K562 (cell line): ENCODE results near the gene GPR149. TPM values are rescaled to one million over a fixed set of nuclear protein-coding genes. Genes with fewer than 3 reads are reported as not detected.

ENCODE experiments used
- ATAC-seq: fragments of 200-7000 bp; cut with Tn5 transposase; 3 replicates; pipeline ENCODE4 v1.9.1; 2020; ENCODE audit warnings: moderate library complexity
- BruUV-seq: library from RNA; stranded (reverse); fragments of 400-500 nt; replicated peaks from 2 replicates; lab custom pipeline; 2021; lab: Mats Ljungman, UMichigan
- CTCF ChIA-PET: fragments of 300-600 bp; formaldehyde crosslinking; extraction: SDS; loops from one replicate; lab custom pipeline; 2021; ENCODE audit warnings: low intra/inter-chr PET ratio; lab: Yijun Ruan, JAX
- POLR2A ChIA-PET: fragments of 300-600, 350-650 bp; sonication (Branson Sonifier 250); formaldehyde crosslinking; extraction: SDS; loops from one replicate; lab custom pipeline; 2021; ENCODE audit warnings: antibody characterized with exemption, inconsistent platforms; lab: Yijun Ruan, JAX
- DNase-seq, 4 experiments: peaks; one replicate each; pipeline versions ENCODE4 v3.0.0 to v3.0.0-alpha.2; 2011 to 2018; ENCODE audit warnings: low spot score in 3 of 4, mixed read lengths in 3 of 4; ENCODE audit errors: extremely low read depth in 1 of 4
- FAIRE-seq: peaks from 2 replicates; lab custom pipeline; 2011; peaks lifted over from hg19 to GRCh38; lab: Jason Lieb, UNC
- H2AFZ ChIP-seq: 2 replicates; pipeline ENCODE4 v1.6.0; 2011; ENCODE audit warnings: low read depth, low read length, control low read depth, inconsistent platforms
- H3K27ac ChIP-seq: fragments of 200-600 bp; 3 replicates; pipeline ENCODE4 v1.8.0; 2011; ENCODE audit warnings: low read depth, mild to moderate bottlenecking, control low read depth, inconsistent platforms, low read length, moderate library complexity, mixed read lengths; ENCODE audit errors: extremely low read depth
- H3K27me3 ChIP-seq, 2 experiments: fragments of 300-600 bp in 1 of 2; 2 replicates in 1 of 2; 3 replicates in 1 of 2; pipeline versions ENCODE4 v1.6.0 to v1.8.0; 2011; ENCODE audit warnings: inconsistent platforms in 2 of 2, low read length in 2 of 2, mild to moderate bottlenecking in 1 of 2, mixed read lengths in 1 of 2, moderate library complexity in 1 of 2; ENCODE audit not compliant: control insufficient read depth in 2 of 2, insufficient read depth in 2 of 2
- H3K36me3 ChIP-seq: fragments of 300-600 bp; 3 replicates; pipeline ENCODE4 v1.8.0; 2011; ENCODE audit warnings: mild to moderate bottlenecking, low read length, inconsistent platforms; ENCODE audit not compliant: control insufficient read depth, insufficient read depth
- H3K4me1 ChIP-seq, 2 experiments: fragments of 200-600 bp in 1 of 2; replicated peaks in 1 of 2; 2 replicates in 1 of 2; 3 replicates in 1 of 2; pipeline versions ENCODE4 v1.5.1 to v1.8.0; 2011; ENCODE audit warnings: inconsistent platforms in 2 of 2, low read length in 2 of 2, mild to moderate bottlenecking in 1 of 2, mixed read lengths in 1 of 2, moderate library complexity in 1 of 2; ENCODE audit not compliant: control insufficient read depth in 2 of 2, insufficient read depth in 2 of 2
- H3K4me2 ChIP-seq: 2 replicates; pipeline ENCODE4 v1.6.1; 2011; ENCODE audit warnings: low read length, control low read depth, inconsistent platforms, mixed read lengths; ENCODE audit not compliant: insufficient read depth
- H3K4me3 ChIP-seq: fragments of 200-600 bp; sonication (generic), shearing (Covaris generic); 2 replicates; pipeline ENCODE4 v1.5.1; 2016; ENCODE audit warnings: control low read depth, inconsistent platforms
- H3K79me2 ChIP-seq: fragments of 200-600 bp; 3 replicates; pipeline ENCODE4 v1.8.0; 2011; ENCODE audit warnings: low read length, inconsistent platforms; ENCODE audit not compliant: control insufficient read depth, insufficient read depth
- H3K9ac ChIP-seq, 2 experiments: 2 replicates each; pipeline versions ENCODE4 v1.6.0 to v1.6.1; 2011; ENCODE audit warnings: low read depth in 2 of 2, low read length in 2 of 2, control low read depth in 1 of 2, inconsistent platforms in 1 of 2, mild to moderate bottlenecking in 1 of 2, mixed read lengths in 1 of 2; ENCODE audit not compliant: insufficient read depth in 1 of 2
- H3K9me1 ChIP-seq: one replicate; pipeline ENCODE4 v1.6.0; 2011; ENCODE audit warnings: inconsistent platforms, mild to moderate bottlenecking, low read length, moderate library complexity; ENCODE audit not compliant: control insufficient read depth, insufficient read depth
- H3K9me3 ChIP-seq: replicated peaks from 2 replicates; pipeline ENCODE4 v1.5.1; 2011; ENCODE audit warnings: low read depth, low read length, inconsistent platforms; ENCODE audit not compliant: control insufficient read depth, insufficient read depth
- H4K20me1 ChIP-seq: replicated peaks from 2 replicates; pipeline ENCODE4 v1.6.1; 2011; ENCODE audit warnings: low read length, inconsistent platforms, mixed read lengths; ENCODE audit not compliant: control insufficient read depth, insufficient read depth
- LEF1 ChIP-seq: fragments of 450-650 bp; IDR thresholded peaks from 2 replicates; pipeline ENCODE4 v1.6.1; 2016; ENCODE audit warnings: mild to moderate bottlenecking
- REST ChIP-seq, 2 experiments: fragments of 450-650 bp; formaldehyde crosslinking in 1 of 2; IDR thresholded peaks; 2 replicates each; pipeline versions ENCODE4 v1.4.0 to v1.6.1; 2014 to 2020; ENCODE audit warnings: mild to moderate bottlenecking in 2 of 2, borderline replicate concordance in 1 of 2, low read depth in 1 of 2
- SRSF3 ChIP-seq: fragments of 200-400 bp; formaldehyde crosslinking; IDR thresholded peaks from 2 replicates; pipeline ENCODE4 v1.6.1; 2016; ENCODE audit warnings: mild to moderate bottlenecking, low read length, moderate library complexity; ENCODE audit not compliant: insufficient read depth
- ZFP1 ChIP-seq: fragments of 450-650 bp; formaldehyde crosslinking; IDR thresholded peaks from 2 replicates; pipeline ENCODE4 v1.4.0; 2020; ENCODE audit warnings: mild to moderate bottlenecking, mixed read lengths
- ZNF224 ChIP-seq: sonication (generic); formaldehyde crosslinking; IDR thresholded peaks from 2 replicates; pipeline ENCODE4 v1.8.0; 2022; ENCODE audit warnings: mild to moderate bottlenecking, missing genetic modification reagents
- WGBS: fragments of 100-300 bp; shearing (Covaris generic); methylation state at CpG from one replicate; pipeline ENCODE4 v1.1.6; 2016; ENCODE audit warnings: low coverage, mixed read lengths; ENCODE audit not compliant: insufficient coverage; ENCODE audit errors: missing lambda C conversion rate; 5-methylcytosine and 5-hydroxymethylcytosine counted together
- in situ Hi-C: fragments of 300-500 bp; cut with MboI; formaldehyde crosslinking; loops from 4 replicates; pipeline ENCODE4 v1.15.0; 2018; ENCODE audit warnings: inconsistent platforms, mixed read lengths
- intact Hi-C: fragments of 100-400 bp; cut with micrococcal nuclease; formaldehyde crosslinking; loops from 2 replicates; pipeline ENCODE4 v1.14.2; 2022
- polyA plus RNA-seq, 8 experiments: library from polyadenylated mRNA; depleted of rRNA in 4 of 8; stranded (reverse) in 5 of 8; unstranded in 3 of 8; fragments of >200 nt; fragmentation: Nextera tagmentation in 2 of 8; fragmentation: Illumina TruSeq in 1 of 8; extraction: Ambion mirVana in 2 of 8; extraction: Trizol in 1 of 8; gene quantifications; 2 replicates each; pipeline versions ENCODE4 v1.2.1 to v1.2.3, GENCODE V29; 2011 to 2014; ENCODE audit warnings: inconsistent platforms in 1 of 8, missing spikeins in 1 of 8
- total RNA-seq, 7 experiments: library from RNA; depleted of rRNA in 6 of 7; stranded (reverse); fragments of >200 nt in 6 of 7; fragmentation: Illumina TruSeq in 2 of 7; extraction: Trizol in 2 of 7; gene quantifications; 2 replicates each; pipeline versions ENCODE4 v1.2.1 to v1.2.3, GENCODE V29; 2011 to 2021; ENCODE audit warnings: low replicate concordance in 1 of 7
- TF ChIP-seq, protein P1 (sequence below): fragments of 250-450 bp; sonication (Bioruptor Pico); IDR thresholded peaks from 2 replicates; pipeline ENCODE4 v1.8.0; 2021; ENCODE audit warnings: moderate library complexity, mild to moderate bottlenecking, inconsistent platforms
- TF ChIP-seq, protein P2 (sequence below): fragments of 450-650 bp; IDR thresholded peaks from 2 replicates; pipeline ENCODE4 v1.7.1; 2018; ENCODE audit warnings: mild to moderate bottlenecking, low read depth; ENCODE audit not compliant: partially characterized antibody

Gene GPR149
- total and polyA plus RNA-seq, 9 of the 15 experiments (the other 6 are each of a cell fraction or from before 2014, with no cell fraction given) = not detected

GRCh38 chr3:154398084-154398967, 31.7 kb downstream of the GPR149 start:
- H3K4me1 ChIP-seq = no peaks in the 10 kb centered on the region
- CTCF ChIA-PET = no interaction called here
- 0% methylated on average over 3 of the region's 3 CpGs for WGBS
- no peak overlapping the region for H3K9ac ChIP-seq
- BruUV-seq = no TSS peak
- no peak overlapping the region for H2AFZ ChIP-seq
- ATAC-seq (no peak), DNase-seq (no peak), FAIRE-seq (no peak)
- no peaks in the 10 kb centered on the region for H3K79me2 ChIP-seq
- no peaks in the 10 kb centered on the region for H3K9me3 ChIP-seq
- H3K4me3 ChIP-seq = no peak overlapping the region
- no peaks in the 10 kb centered on the region for H3K9me1 ChIP-seq
- no peaks in the 10 kb centered on the region for H3K36me3 ChIP-seq
- POLR2A ChIA-PET = no interaction called here
- H3K4me2 ChIP-seq = no peak overlapping the region
- in situ Hi-C loops = no loop called here
- no peaks in the 10 kb centered on the region for H4K20me1 ChIP-seq
- H3K27ac ChIP-seq = no peak overlapping the region
- no peaks in the 10 kb centered on the region for H3K27me3 ChIP-seq
- intact Hi-C loops = no loop called here
- TF ChIP-seq SRSF3 = no peak
- TF ChIP-seq ZNF224 = no peak
- no peak for TF ChIP-seq ZFP1 (CRISPR knock-in tag)
- TF ChIP-seq, protein P1, sequence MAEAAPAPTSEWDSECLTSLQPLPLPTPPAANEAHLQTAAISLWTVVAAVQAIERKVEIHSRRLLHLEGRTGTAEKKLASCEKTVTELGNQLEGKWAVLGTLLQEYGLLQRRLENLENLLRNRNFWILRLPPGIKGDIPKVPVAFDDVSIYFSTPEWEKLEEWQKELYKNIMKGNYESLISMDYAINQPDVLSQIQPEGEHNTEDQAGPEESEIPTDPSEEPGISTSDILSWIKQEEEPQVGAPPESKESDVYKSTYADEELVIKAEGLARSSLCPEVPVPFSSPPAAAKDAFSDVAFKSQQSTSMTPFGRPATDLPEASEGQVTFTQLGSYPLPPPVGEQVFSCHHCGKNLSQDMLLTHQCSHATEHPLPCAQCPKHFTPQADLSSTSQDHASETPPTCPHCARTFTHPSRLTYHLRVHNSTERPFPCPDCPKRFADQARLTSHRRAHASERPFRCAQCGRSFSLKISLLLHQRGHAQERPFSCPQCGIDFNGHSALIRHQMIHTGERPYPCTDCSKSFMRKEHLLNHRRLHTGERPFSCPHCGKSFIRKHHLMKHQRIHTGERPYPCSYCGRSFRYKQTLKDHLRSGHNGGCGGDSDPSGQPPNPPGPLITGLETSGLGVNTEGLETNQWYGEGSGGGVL (CRISPR knock-in tag) = no peak
- TF ChIP-seq, protein P2, sequence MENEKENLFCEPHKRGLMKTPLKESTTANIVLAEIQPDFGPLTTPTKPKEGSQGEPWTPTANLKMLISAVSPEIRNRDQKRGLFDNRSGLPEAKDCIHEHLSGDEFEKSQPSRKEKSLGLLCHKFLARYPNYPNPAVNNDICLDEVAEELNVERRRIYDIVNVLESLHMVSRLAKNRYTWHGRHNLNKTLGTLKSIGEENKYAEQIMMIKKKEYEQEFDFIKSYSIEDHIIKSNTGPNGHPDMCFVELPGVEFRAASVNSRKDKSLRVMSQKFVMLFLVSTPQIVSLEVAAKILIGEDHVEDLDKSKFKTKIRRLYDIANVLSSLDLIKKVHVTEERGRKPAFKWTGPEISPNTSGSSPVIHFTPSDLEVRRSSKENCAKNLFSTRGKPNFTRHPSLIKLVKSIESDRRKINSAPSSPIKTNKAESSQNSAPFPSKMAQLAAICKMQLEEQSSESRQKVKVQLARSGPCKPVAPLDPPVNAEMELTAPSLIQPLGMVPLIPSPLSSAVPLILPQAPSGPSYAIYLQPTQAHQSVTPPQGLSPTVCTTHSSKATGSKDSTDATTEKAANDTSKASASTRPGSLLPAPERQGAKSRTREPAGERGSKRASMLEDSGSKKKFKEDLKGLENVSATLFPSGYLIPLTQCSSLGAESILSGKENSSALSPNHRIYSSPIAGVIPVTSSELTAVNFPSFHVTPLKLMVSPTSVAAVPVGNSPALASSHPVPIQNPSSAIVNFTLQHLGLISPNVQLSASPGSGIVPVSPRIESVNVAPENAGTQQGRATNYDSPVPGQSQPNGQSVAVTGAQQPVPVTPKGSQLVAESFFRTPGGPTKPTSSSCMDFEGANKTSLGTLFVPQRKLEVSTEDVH = no peak
- TF ChIP-seq LEF1 = no peak
- TF ChIP-seq REST (IDR thresholded peaks at IDR 0.05; ENCODE audit: borderline replicate concordance) = no peak
- no peak for TF ChIP-seq REST (CRISPR knock-in tag; IDR thresholded peaks at IDR 0.05; ENCODE audit: low read depth)
